ENCODE data around the gene PLPP2.

The PLPP2 gene

GRCh38 chr19:294946-295686, 3.9 kb upstream of the PLPP2 start:
- TF ChIP-seq CTCF (IDR thresholded peaks at IDR 0.05; ENCODE audit: insufficient read depth, low read length, missing control alignments) = peak; percentile 97
- ChIA-PET CTCF (interaction anchor here (1.0 to 2.9 kb wide), 15 partner anchors 10 to 215 kb away, joined by 3 to 17 read pairs (median 6); no protein-coding TSS in a partner anchor), POLR2A (interaction anchor here (1.5 kb wide), 1 partner anchor 15 kb away, joined by 5 read pairs; no protein-coding TSS in a partner anchor)
- H3K4me3 ChIP-seq (ENCODE audit: low read depth, low read length) = peak overlapping the region; percentile 32
- no peak for DNase-seq (ENCODE audit: low read depth, low spot score)

GRCh38 chr19:294341-294945, 3.2 kb upstream of the PLPP2 start:
- CTCF ChIA-PET = interaction anchor here (1.0 to 2.9 kb wide), 9 partner anchors 10 to 212 kb away, joined by 3 to 17 read pairs (median 8); no protein-coding TSS in a partner anchor
- TF ChIP-seq CTCF (IDR thresholded peaks at IDR 0.05; ENCODE audit: insufficient read depth, low read length, missing control alignments) = no peak
- no peak for DNase-seq (ENCODE audit: low read depth, low spot score)
- no peak overlapping the region for H3K4me3 ChIP-seq (ENCODE audit: low read depth, low read length)
- POLR2A ChIA-PET = no interaction called here

GRCh38 chr19:293436-294110, 2.4 kb upstream of the PLPP2 start:
- H3K4me3 ChIP-seq (ENCODE audit: low read depth, low read length) = no peak overlapping the region
- DNase-seq (ENCODE audit: low read depth, low spot score) = no peak
- POLR2A ChIA-PET = no interaction called here
- no peak for TF ChIP-seq CTCF (IDR thresholded peaks at IDR 0.05; ENCODE audit: insufficient read depth, low read length, missing control alignments)
- CTCF ChIA-PET = interaction anchor here (0.7 to 2.9 kb wide), 4 partner anchors 10 to 214 kb away, joined by 3 to 11 read pairs (median 6); no protein-coding TSS in a partner anchor

GRCh38 chr19:292951-293350, 1.7 kb upstream of the PLPP2 start:
- no peak overlapping the region for H3K4me3 ChIP-seq (ENCODE audit: low read depth, low read length)
- TF ChIP-seq CTCF (IDR thresholded peaks at IDR 0.05; ENCODE audit: insufficient read depth, low read length, missing control alignments) = no peak
- DNase-seq (ENCODE audit: low read depth, low spot score) = no peak
- CTCF ChIA-PET = interaction anchor here (1.0 to 1.9 kb wide), 2 partner anchors 9 to 26 kb away, joined by 4 to 9 read pairs; no protein-coding TSS in a partner anchor
- POLR2A ChIA-PET = no interaction called here

- no peak overlapping the region for H3K4me3 ChIP-seq (ENCODE audit: low read depth, low read length)
- DNase-seq (ENCODE audit: low read depth, low spot score) = no peak
- TF ChIP-seq CTCF (IDR thresholded peaks at IDR 0.05; ENCODE audit: insufficient read depth, low read length, missing control alignments) = no peak
- CTCF ChIA-PET = interaction anchor here (1.9 kb wide), 1 partner anchor 25 kb away, joined by 9 read pairs; no protein-coding TSS in a partner anchor
- POLR2A ChIA-PET = no interaction called here
These were observed 1.2 kb upstream of the PLPP2 start for GRCh38 chr19:292281-292884.

Data from AG04449 (cell line).